SK-N-SH (cell line): Measurements from ENCODE around the gene CCL16.

Experiments
- EP300 ChIP-seq, 2 experiments: IDR thresholded peaks; 2 replicates each; pipeline versions ENCODE4 v1.4.0 to v1.6.1; 2012; ENCODE audit warnings: borderline replicate concordance in 1 of 2, low read depth in 1 of 2, low read length in 1 of 2
- GABPA ChIP-seq: IDR thresholded peaks from 2 replicates; pipeline ENCODE4 v1.4.0; 2012; ENCODE audit warnings: low read depth, mild to moderate bottlenecking
- POLR2AphosphoS5 ChIP-seq: IDR thresholded peaks from 2 replicates; pipeline ENCODE4 v1.6.1; 2012; ENCODE audit warnings: low read depth, low read length
- RCOR1 ChIP-seq: fragments of 150-350 bp; IDR thresholded peaks from 2 replicates; pipeline ENCODE4 v1.6.1; 2017; ENCODE audit warnings: antibody characterized with exemption, low read length
- RXRA ChIP-seq: IDR thresholded peaks from 2 replicates; pipeline ENCODE4 v1.4.0; 2012; ENCODE audit warnings: low read depth, mild to moderate bottlenecking, borderline replicate concordance
- TCF12 ChIP-seq: IDR thresholded peaks from 2 replicates; pipeline ENCODE4 v1.4.0; 2012
- YY1 ChIP-seq: IDR thresholded peaks from 2 replicates; pipeline ENCODE4 v1.4.0; 2012; ENCODE audit warnings: low read depth, mild to moderate bottlenecking
- TF ChIP-seq, protein P1 (sequence below): fragments of 200-600 bp; sonication (generic); IDR thresholded peaks from 2 replicates; pipeline ENCODE4 v1.6.1; 2017; ENCODE audit warnings: antibody characterized with exemption, mild to moderate bottlenecking, moderate library complexity
- TF ChIP-seq, protein P2 (sequence below): IDR thresholded peaks from 2 replicates; pipeline ENCODE4 v1.4.0; 2012; ENCODE audit warnings: low read depth

GRCh38 chr17:35978346-35978745 lies 3.0 kb downstream of the CCL16 start:
- TF ChIP-seq RXRA (no peak), POLR2AphosphoS5 (no peak), EP300 (IDR thresholded peaks at IDR 0.05; ENCODE audit: borderline replicate concordance in 1 of 2, low read depth in 1 of 2, low read length in 1 of 2) (no peak), YY1 (no peak), TCF12 (no peak), RCOR1 (no peak), GABPA (no peak)
- TF ChIP-seq, protein P1, sequence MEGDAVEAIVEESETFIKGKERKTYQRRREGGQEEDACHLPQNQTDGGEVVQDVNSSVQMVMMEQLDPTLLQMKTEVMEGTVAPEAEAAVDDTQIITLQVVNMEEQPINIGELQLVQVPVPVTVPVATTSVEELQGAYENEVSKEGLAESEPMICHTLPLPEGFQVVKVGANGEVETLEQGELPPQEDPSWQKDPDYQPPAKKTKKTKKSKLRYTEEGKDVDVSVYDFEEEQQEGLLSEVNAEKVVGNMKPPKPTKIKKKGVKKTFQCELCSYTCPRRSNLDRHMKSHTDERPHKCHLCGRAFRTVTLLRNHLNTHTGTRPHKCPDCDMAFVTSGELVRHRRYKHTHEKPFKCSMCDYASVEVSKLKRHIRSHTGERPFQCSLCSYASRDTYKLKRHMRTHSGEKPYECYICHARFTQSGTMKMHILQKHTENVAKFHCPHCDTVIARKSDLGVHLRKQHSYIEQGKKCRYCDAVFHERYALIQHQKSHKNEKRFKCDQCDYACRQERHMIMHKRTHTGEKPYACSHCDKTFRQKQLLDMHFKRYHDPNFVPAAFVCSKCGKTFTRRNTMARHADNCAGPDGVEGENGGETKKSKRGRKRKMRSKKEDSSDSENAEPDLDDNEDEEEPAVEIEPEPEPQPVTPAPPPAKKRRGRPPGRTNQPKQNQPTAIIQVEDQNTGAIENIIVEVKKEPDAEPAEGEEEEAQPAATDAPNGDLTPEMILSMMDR = no peak
- TF ChIP-seq, protein P2, sequence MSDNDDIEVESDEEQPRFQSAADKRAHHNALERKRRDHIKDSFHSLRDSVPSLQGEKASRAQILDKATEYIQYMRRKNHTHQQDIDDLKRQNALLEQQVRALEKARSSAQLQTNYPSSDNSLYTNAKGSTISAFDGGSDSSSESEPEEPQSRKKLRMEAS = no peak
